ENCODE data around the gene SCG3. TPM values are rescaled to one million over a fixed set of nuclear protein-coding genes. Genes with fewer than 3 reads are reported as not detected.

Gene SCG3
- total RNA-seq, 1 experiment from 2014 or later = not detected

DNA sequence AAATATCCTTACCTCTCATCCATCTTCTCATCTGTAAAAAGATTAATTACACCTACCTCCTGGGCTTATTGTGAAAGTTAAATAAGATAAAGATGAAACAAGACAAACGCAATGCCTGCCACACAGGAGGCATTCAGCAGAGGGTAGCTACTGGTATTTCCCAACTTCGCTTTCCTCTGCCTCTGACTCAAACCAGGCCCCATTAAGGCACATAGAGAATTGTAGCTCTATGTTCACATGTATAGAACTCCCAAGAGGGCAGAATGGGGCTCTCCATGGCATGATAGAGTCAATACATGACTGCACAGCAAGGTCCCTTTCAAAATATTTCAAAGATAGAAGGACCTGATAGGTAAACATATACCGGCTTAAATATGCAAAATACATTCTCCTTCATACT lies 54.8 kb downstream of the SCG3 start:
- Histone ChIP-seq H3K27me3 (replicated peaks; ENCODE audit: control insufficient read depth, insufficient read depth, low read length) (no peaks in the 10 kb centered on the region), H3K4me1 (no peaks in the 10 kb centered on the region), H3K36me3 (ENCODE audit: control insufficient read depth, insufficient read depth, low read length) (no peaks in the 10 kb centered on the region), H3K4me3 (ENCODE audit: low read depth, low read length) (no peak overlapping the region), H3K9me3 (no peaks in the 10 kb centered on the region)
- peaks cover 11% of the 10 kb centered on the region for H3K27me3 Mint-ChIP-seq (ENCODE audit: insufficient read depth, unreplicated experiment)
- intact Hi-C loops (cut with micrococcal nuclease; ENCODE audit: unreplicated experiment) = no loop called here
- CTCF ChIA-PET = interaction anchor here (0.6 to 2.1 kb wide), 2 partner anchors 40 to 170 kb away, joined by 4 to 11 read pairs; no protein-coding TSS in a partner anchor
- no peak overlapping the region for H3K27ac Mint-ChIP-seq (ENCODE audit: unreplicated experiment)
- H3K4me3 Mint-ChIP-seq (ENCODE audit: unreplicated experiment) = peak overlapping the region; percentile 65
- POLR2A ChIA-PET = no interaction called here
- H3K36me3 Mint-ChIP-seq (ENCODE audit: insufficient read depth, unreplicated experiment) = no peaks in the 10 kb centered on the region
- H3K4me1 Mint-ChIP-seq (ENCODE audit: low read depth, unreplicated experiment) = no peaks in the 10 kb centered on the region
- no peak for DNase-seq
- TF ChIP-seq CTCF (IDR thresholded peaks at IDR 0.05; ENCODE audit: insufficient read depth in 1 of 2, low read depth in 1 of 2, low read length in 1 of 2, severe bottlenecking in 1 of 2, unreplicated experiment in 1 of 2) = no peak
- no TSS peak for BruUV-seq (replicated peaks)
- H3K9me3 Mint-ChIP-seq (ENCODE audit: unreplicated experiment) = no peaks in the 10 kb centered on the region

DNA sequence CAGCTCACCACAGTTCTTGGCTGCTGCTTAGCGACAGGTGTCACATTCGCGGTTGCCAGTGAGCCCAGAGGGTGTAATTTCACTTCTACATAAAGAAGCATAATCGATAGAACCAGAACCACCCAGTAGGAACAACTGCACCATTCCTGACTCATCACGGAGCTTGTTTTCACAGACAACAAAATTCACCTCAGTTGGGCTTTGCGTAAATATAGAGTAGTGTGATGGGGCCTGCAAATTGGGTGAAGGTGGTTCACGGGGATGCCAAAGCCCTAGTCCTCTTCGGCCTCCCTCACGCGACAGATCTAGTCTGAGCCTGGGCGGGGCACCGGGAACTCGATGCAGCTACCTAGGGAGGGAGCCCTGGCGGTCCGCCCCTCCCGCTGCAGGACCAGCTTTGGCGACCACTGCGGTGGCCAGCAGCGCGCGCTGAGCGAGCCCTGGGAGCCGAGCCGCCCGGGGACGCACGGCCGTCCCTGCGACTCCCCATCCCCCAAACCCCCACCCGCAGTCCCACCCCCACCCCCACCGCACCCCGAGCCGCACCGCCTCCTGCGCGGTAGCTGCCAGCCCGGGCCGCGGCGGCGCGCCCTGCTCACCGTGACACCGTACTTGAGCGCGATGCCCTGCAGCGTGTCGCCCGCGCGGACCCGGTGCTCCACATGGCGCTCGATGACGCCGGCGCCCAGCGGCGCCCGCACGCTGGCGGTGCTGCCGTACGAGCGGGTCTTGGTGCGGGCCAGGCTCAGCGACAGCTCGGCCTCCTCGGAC lies 55.6 kb downstream of the SCG3 start:
- DNase-seq = peak in 1 of 2 experiments; percentile 27
- peak overlapping the region; percentile 65 for H3K4me3 Mint-ChIP-seq (ENCODE audit: unreplicated experiment)
- no peak overlapping the region for H3K27ac Mint-ChIP-seq (ENCODE audit: unreplicated experiment)
- no peaks in the 10 kb centered on the region for H3K4me1 Mint-ChIP-seq (ENCODE audit: low read depth, unreplicated experiment)
- CTCF ChIA-PET = interaction anchor here (2.1 kb wide), 1 partner anchor 40 kb away, joined by 11 read pairs; no protein-coding TSS in a partner anchor
- POLR2A ChIA-PET = no interaction called here
- Histone ChIP-seq H3K9me3 (no peaks in the 10 kb centered on the region), H3K27me3 (replicated peaks; ENCODE audit: control insufficient read depth, insufficient read depth, low read length) (no peaks in the 10 kb centered on the region), H3K4me1 (no peaks in the 10 kb centered on the region), H3K4me3 (ENCODE audit: low read depth, low read length) (peak overlapping the region; percentile 41), H3K36me3 (ENCODE audit: control insufficient read depth, insufficient read depth, low read length) (no peaks in the 10 kb centered on the region)
- BruUV-seq (replicated peaks) = no TSS peak
- intact Hi-C loops (cut with micrococcal nuclease; ENCODE audit: unreplicated experiment) = no loop called here
- H3K9me3 Mint-ChIP-seq (ENCODE audit: unreplicated experiment) = no peaks in the 10 kb centered on the region
- H3K27me3 Mint-ChIP-seq (ENCODE audit: insufficient read depth, unreplicated experiment) = peaks cover 11% of the 10 kb centered on the region
- TF ChIP-seq CTCF (IDR thresholded peaks at IDR 0.05; ENCODE audit: insufficient read depth in 1 of 2, low read depth in 1 of 2, low read length in 1 of 2, severe bottlenecking in 1 of 2, unreplicated experiment in 1 of 2) = no peak
- no peaks in the 10 kb centered on the region for H3K36me3 Mint-ChIP-seq (ENCODE audit: insufficient read depth, unreplicated experiment)

GRCh38 chr15:51737522-51738305 lies 56.4 kb downstream of the SCG3 start, which contains the start of gene LYSMD2:
TSS of gene LYSMD2 (minus strand) at chr15:51737655. CDS start at chr15:51737622, 33 bp downstream.
- H3K9me3 ChIP-seq = no peaks in the 10 kb centered on the region
- no peaks in the 10 kb centered on the region for H3K4me1 Mint-ChIP-seq (ENCODE audit: low read depth, unreplicated experiment)
- no peak within 1 kb of the TSS for H3K27ac Mint-ChIP-seq (ENCODE audit: unreplicated experiment)
- H3K36me3 Mint-ChIP-seq (ENCODE audit: insufficient read depth, unreplicated experiment) = no peaks in the 10 kb centered on the region
- H3K4me3 Mint-ChIP-seq (ENCODE audit: unreplicated experiment) = peak within 1 kb of the TSS; percentile 65
- BruUV-seq (replicated peaks) = no TSS peak
- TF ChIP-seq CTCF (IDR thresholded peaks at IDR 0.05; ENCODE audit: insufficient read depth in 1 of 2, low read depth in 1 of 2, low read length in 1 of 2, severe bottlenecking in 1 of 2, unreplicated experiment in 1 of 2) = no peak
- POLR2A ChIA-PET = no interaction called here
- peak in 1 of 2 experiments; percentile 40 for DNase-seq
- peak within 1 kb of the TSS; percentile 41 for H3K4me3 ChIP-seq (ENCODE audit: low read depth, low read length)
- peaks cover 13% of the 10 kb centered on the region for H3K27me3 Mint-ChIP-seq (ENCODE audit: insufficient read depth, unreplicated experiment)
- H3K9me3 Mint-ChIP-seq (ENCODE audit: unreplicated experiment) = no peaks in the 10 kb centered on the region
- no peaks in the 10 kb centered on the region for H3K4me1 ChIP-seq
- H3K36me3 ChIP-seq (ENCODE audit: control insufficient read depth, insufficient read depth, low read length) = no peaks in the 10 kb centered on the region
- intact Hi-C loops (cut with micrococcal nuclease; ENCODE audit: unreplicated experiment) = no loop called here
- no peaks in the 10 kb centered on the region for H3K27me3 ChIP-seq (replicated peaks; ENCODE audit: control insufficient read depth, insufficient read depth, low read length)
- CTCF ChIA-PET = interaction anchor here (2.1 kb wide), 1 partner anchor 39 kb away, joined by 11 read pairs; no protein-coding TSS in a partner anchor
